ENCODE data around the gene RAB9A.

Gene RAB9A

GRCh38 chrX:13752141-13752540 lies 63.2 kb downstream of the RAB9A start:
- no peak for DNase-seq

- DNase-seq = no peak
Observed at GRCh38 chrX:13752646-13753045, 63.7 kb downstream of the RAB9A start.

- DNase-seq = no peak
Observed at GRCh38 chrX:13754765-13755164, 65.8 kb downstream of the RAB9A start.

GRCh38 chrX:13755254-13755653 lies 66.3 kb downstream of the RAB9A start:
- no peak for DNase-seq

GRCh38 chrX:13756381-13756780 lies 67.5 kb downstream of the RAB9A start:
- DNase-seq = no peak

GRCh38 chrX:13759152-13759718 lies 70.3 kb downstream of the RAB9A start:
- DNase-seq = no peak

Data from NCI-H526 treated with DMSO at 0.1 percent for 48 hours (cell line).